Caco-2 (cell line): ENCODE data around the gene TUBA8. TPM values are rescaled to one million over a fixed set of nuclear protein-coding genes. Genes with fewer than 3 reads are reported as not detected.

Experiments
- BruUV-seq: library from RNA; stranded (reverse); fragments of 400-500 nt; replicated peaks from 2 replicates; lab custom pipeline; 2021; lab: Mats Ljungman, UMichigan
- CTCF ChIA-PET: fragments of 300-600 bp; sonication (Branson Sonifier 250); formaldehyde crosslinking; loops from one replicate; lab custom pipeline; 2022; ENCODE audit warnings: antibody characterized with exemption; lab: Charles Lee
- POLR2A ChIA-PET: fragments of 300-600 bp; sonication (Branson Sonifier 250); formaldehyde crosslinking; loops from one replicate; lab custom pipeline; 2022; ENCODE audit warnings: antibody characterized with exemption; lab: Charles Lee
- DNase-seq, 2 experiments: peaks; one replicate each; pipeline versions ENCODE4 v3.0.0 to v3.0.0-alpha.2; 2020 to 2022
- H3K27me3 ChIP-seq: replicated peaks from 2 replicates; pipeline ENCODE4 v1.6.0; 2011; ENCODE audit warnings: low read length; ENCODE audit not compliant: control insufficient read depth, insufficient read depth
- H3K36me3 ChIP-seq: 2 replicates; pipeline ENCODE4 v1.5.1; 2011; ENCODE audit warnings: low read length; ENCODE audit not compliant: control insufficient read depth, insufficient read depth
- H3K4me1 ChIP-seq: fragments of 250-450 bp; sonication (Bioruptor Pico); 2 replicates; pipeline ENCODE4 v1.5.1; 2020; ENCODE audit warnings: mild to moderate bottlenecking
- H3K4me3 ChIP-seq: 2 replicates; pipeline ENCODE4 v1.5.1; 2011; ENCODE audit warnings: low read depth, mild to moderate bottlenecking, control low read depth, low read length
- H3K9me3 ChIP-seq: fragments of 250-450 bp; sonication (Bioruptor Pico); 2 replicates; pipeline ENCODE4 v1.5.1; 2020; ENCODE audit warnings: mild to moderate bottlenecking, moderate library complexity
- H3K27ac Mint-ChIP-seq: one replicate; pipeline ENCODE4 v1.8.0; 2022; ENCODE audit warnings: mixed read lengths; ENCODE audit not compliant: unreplicated experiment
- H3K27me3 Mint-ChIP-seq: one replicate; pipeline ENCODE4 v1.8.0; 2022; ENCODE audit warnings: mixed read lengths; ENCODE audit not compliant: insufficient read depth, unreplicated experiment
- H3K36me3 Mint-ChIP-seq: one replicate; pipeline ENCODE4 v1.8.0; 2022; ENCODE audit warnings: mild to moderate bottlenecking, mixed read lengths; ENCODE audit not compliant: insufficient read depth, unreplicated experiment
- H3K4me1 Mint-ChIP-seq: one replicate; pipeline ENCODE4 v1.8.0; 2022; ENCODE audit warnings: low read depth, mixed read lengths; ENCODE audit not compliant: unreplicated experiment
- H3K4me3 Mint-ChIP-seq: one replicate; pipeline ENCODE4 v1.8.0; 2022; ENCODE audit warnings: mild to moderate bottlenecking, moderate library complexity, mixed read lengths; ENCODE audit not compliant: unreplicated experiment
- H3K9me3 Mint-ChIP-seq: one replicate; pipeline ENCODE4 v1.8.0; 2022; ENCODE audit warnings: mixed read lengths; ENCODE audit not compliant: unreplicated experiment
- intact Hi-C: fragments of 100-400 bp; cut with micrococcal nuclease; formaldehyde crosslinking; loops from one replicate; pipeline ENCODE4 v1.10.0; 2022; ENCODE audit not compliant: unreplicated experiment
- total RNA-seq: library from RNA; stranded (reverse); gene quantifications from 2 replicates; pipeline ENCODE4 v1.2.3, GENCODE V29; 2022
- TF ChIP-seq, protein P1 (sequence below), 2 experiments: fragments of 200-600 bp in 1 of 2; IDR thresholded peaks; 1 replicate in 1 of 2; 2 replicates in 1 of 2; pipeline versions ENCODE4 v1.5.1 to v1.8.0; 2011 to 2022; ENCODE audit warnings: antibody characterized with exemption in 1 of 2, control low read depth in 1 of 2, inconsistent platforms in 1 of 2, low read depth in 1 of 2, low read length in 1 of 2, mild to moderate bottlenecking in 1 of 2, moderate library complexity in 1 of 2; ENCODE audit not compliant: insufficient read depth in 1 of 2, severe bottlenecking in 1 of 2, unreplicated experiment in 1 of 2

The TUBA8 gene
- total RNA-seq, 1 experiment from 2014 or later = 0.73 TPM

DNA sequence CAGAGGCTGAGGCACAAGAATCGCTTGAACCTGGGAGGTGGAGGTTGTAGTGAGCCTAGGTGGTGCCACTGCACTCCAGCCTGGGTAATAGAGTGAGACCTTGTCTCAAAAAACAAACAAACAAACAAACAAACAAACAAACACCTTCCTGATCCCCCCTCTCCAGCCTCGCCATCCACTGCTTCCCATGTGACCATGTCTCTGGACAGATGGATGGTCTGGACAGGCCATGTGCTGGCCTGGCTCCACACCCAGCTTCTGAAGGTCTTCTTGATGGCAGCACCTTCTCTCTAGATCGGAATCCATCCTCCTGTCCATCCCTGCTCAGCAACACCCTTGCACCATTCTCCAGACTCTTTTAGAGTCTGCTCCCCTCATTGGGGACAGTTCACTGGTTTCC lies 43.5 kb upstream of the TUBA8 start:
- no peak overlapping the region for H3K4me3 Mint-ChIP-seq
- no peak for DNase-seq
- H3K4me1 ChIP-seq = peaks cover 56% of the 10 kb centered on the region
- no peaks in the 10 kb centered on the region for H3K36me3 Mint-ChIP-seq
- ChIA-PET POLR2A (no interaction called here), CTCF (no interaction called here)
- H3K4me1 Mint-ChIP-seq = peaks cover 42% of the 10 kb centered on the region
- no peaks in the 10 kb centered on the region for H3K9me3 ChIP-seq
- TF ChIP-seq, protein P1, sequence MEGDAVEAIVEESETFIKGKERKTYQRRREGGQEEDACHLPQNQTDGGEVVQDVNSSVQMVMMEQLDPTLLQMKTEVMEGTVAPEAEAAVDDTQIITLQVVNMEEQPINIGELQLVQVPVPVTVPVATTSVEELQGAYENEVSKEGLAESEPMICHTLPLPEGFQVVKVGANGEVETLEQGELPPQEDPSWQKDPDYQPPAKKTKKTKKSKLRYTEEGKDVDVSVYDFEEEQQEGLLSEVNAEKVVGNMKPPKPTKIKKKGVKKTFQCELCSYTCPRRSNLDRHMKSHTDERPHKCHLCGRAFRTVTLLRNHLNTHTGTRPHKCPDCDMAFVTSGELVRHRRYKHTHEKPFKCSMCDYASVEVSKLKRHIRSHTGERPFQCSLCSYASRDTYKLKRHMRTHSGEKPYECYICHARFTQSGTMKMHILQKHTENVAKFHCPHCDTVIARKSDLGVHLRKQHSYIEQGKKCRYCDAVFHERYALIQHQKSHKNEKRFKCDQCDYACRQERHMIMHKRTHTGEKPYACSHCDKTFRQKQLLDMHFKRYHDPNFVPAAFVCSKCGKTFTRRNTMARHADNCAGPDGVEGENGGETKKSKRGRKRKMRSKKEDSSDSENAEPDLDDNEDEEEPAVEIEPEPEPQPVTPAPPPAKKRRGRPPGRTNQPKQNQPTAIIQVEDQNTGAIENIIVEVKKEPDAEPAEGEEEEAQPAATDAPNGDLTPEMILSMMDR (IDR thresholded peaks at IDR 0.05; ENCODE audit: insufficient read depth in 1 of 2, low read depth in 1 of 2, low read length in 1 of 2, severe bottlenecking in 1 of 2, unreplicated experiment in 1 of 2) = no peak
- intact Hi-C loops = no loop called here
- peak overlapping the region; percentile 69 for H3K27ac Mint-ChIP-seq
- no peaks in the 10 kb centered on the region for H3K27me3 ChIP-seq
- H3K4me3 ChIP-seq = no peak overlapping the region
- no peaks in the 10 kb centered on the region for H3K36me3 ChIP-seq
- no peaks in the 10 kb centered on the region for H3K27me3 Mint-ChIP-seq
- BruUV-seq = no TSS peak
- H3K9me3 Mint-ChIP-seq = peaks cover 8% of the 10 kb centered on the region

DNA sequence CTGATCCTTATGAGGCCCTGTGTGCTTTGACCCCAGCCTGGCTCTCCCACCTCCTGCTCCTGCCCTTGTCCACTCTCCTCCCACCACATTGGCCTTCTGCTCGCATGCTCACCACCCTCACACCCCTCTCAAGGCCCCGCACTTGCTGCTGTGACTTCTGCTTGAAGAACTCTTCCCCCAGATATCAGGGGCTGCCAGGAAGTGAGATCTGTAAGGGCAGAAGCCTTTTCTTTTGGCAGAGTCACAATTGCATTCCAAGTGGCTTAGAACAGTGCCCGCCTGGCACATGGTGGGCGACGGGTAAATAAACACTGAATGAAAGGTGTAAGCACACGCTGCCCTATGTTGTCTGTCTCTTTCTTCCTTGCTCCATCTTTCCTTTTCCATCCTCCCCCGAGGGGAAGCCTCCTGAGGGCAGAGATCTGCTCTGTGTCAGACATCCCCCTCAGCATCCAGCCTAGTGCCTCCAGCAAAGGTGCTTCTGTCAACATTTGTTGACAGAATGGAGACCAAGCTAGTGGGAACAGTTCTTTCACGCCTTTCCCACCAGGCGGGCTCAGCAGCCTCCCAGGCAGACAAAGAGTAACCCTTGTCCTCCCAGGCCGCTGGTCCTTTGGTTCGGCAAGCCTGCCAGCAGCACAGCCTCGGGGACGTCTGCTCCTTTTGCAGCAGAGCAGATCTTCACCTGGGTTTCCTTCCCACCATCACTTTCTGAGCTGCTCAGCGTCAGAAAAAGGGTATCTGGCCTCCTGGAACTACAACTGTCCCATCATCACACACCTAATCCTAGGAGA lies 42.9 kb upstream of the TUBA8 start:
- H3K4me3 Mint-ChIP-seq = no peak overlapping the region
- BruUV-seq = no TSS peak
- peak overlapping the region; percentile 69 for H3K27ac Mint-ChIP-seq

DNA sequence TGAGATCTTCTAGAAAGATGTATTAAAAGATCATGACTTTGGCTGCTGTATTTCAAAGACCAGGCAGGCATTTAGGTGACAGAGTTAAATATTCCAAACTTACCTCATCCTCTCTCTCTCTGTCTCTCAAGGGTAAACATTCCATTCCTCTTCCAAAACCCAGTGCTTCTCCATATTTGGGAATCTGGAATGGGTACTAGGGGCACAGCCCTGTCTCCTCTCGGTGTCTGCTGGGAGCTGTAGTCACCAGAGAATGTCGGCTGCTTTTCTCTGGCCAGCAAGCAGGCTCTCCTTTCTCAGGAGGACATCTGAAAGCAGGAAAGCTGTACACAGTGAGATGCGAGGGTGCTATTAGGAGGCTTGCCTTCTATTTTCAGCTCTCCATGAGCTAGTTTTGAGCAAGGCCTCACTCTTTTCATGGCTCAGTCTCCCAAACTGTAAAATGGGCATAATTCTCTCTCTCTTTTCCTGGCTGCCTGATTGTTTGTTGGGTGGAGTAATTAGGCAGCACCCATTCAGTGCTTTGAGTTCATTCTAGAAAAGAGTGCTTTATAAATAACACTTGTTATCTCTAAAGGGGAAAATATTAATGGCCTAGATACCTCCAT lies 42.1 kb upstream of the TUBA8 start:
- TF ChIP-seq, protein P1 (IDR thresholded peaks at IDR 0.05; ENCODE audit: insufficient read depth in 1 of 2, low read depth in 1 of 2, low read length in 1 of 2, severe bottlenecking in 1 of 2, unreplicated experiment in 1 of 2) = no peak
- Mint-ChIP-seq H3K27me3 (no peaks in the 10 kb centered on the region), H3K27ac (peak overlapping the region; percentile 69), H3K36me3 (no peaks in the 10 kb centered on the region), H3K4me1 (peaks cover 42% of the 10 kb centered on the region), H3K9me3 (peaks cover 8% of the 10 kb centered on the region), H3K4me3 (no peak overlapping the region)
- CTCF ChIA-PET = interaction anchor here (0.6 kb wide), 1 partner anchor 46 kb away, joined by 5 read pairs; no protein-coding TSS in a partner anchor
- no TSS peak for BruUV-seq
- no peaks in the 10 kb centered on the region for H3K36me3 ChIP-seq
- H3K4me1 ChIP-seq = peaks cover 42% of the 10 kb centered on the region
- no peaks in the 10 kb centered on the region for H3K9me3 ChIP-seq
- no peak overlapping the region for H3K4me3 ChIP-seq
- POLR2A ChIA-PET = interaction anchor here (0.6 to 1.0 kb wide), 2 partner anchors 20 to 147 kb away, joined by 3 read pairs; no protein-coding TSS in a partner anchor
- intact Hi-C loops = loop anchor here (2.0 kb wide), 1 partner anchor 68 kb away; no protein-coding TSS in a partner anchor
- no peak for DNase-seq
- no peaks in the 10 kb centered on the region for H3K27me3 ChIP-seq

More for the DNA sequence above, 42.9 kb upstream of the TUBA8 start:
- Mint-ChIP-seq H3K9me3 (peaks cover 8% of the 10 kb centered on the region), H3K4me1 (peaks cover 42% of the 10 kb centered on the region), H3K27me3 (no peaks in the 10 kb centered on the region), H3K36me3 (no peaks in the 10 kb centered on the region)
- H3K36me3 ChIP-seq = no peaks in the 10 kb centered on the region
- H3K4me3 ChIP-seq = no peak overlapping the region
- H3K27me3 ChIP-seq = no peaks in the 10 kb centered on the region
- ChIA-PET POLR2A (no interaction called here), CTCF (no interaction called here)
- intact Hi-C loops = loop anchor here (2.0 kb wide), 1 partner anchor 67 kb away; no protein-coding TSS in a partner anchor
- H3K9me3 ChIP-seq = no peaks in the 10 kb centered on the region
- TF ChIP-seq, protein P1 (IDR thresholded peaks at IDR 0.05; ENCODE audit: insufficient read depth in 1 of 2, low read depth in 1 of 2, low read length in 1 of 2, severe bottlenecking in 1 of 2, unreplicated experiment in 1 of 2) = no peak
- DNase-seq = no peak
- H3K4me1 ChIP-seq = peaks cover 50% of the 10 kb centered on the region
